Fibroblast of lung (primary cell): ENCODE results near the gene KRTAP5-6. TPM values are rescaled to one million over a fixed set of nuclear protein-coding genes. Genes with fewer than 3 reads are reported as not detected.

Experiments used
- DNase-seq, 2 donors: peaks; one replicate each; pipeline versions ENCODE4 v3.0.0 to v3.0.0-alpha.2; 2010; ENCODE audit warnings: low read depth in 2 of 2
- H2AFZ ChIP-seq: 2 replicates; pipeline ENCODE4 v1.5.1; 2012; ENCODE audit warnings: low read length, control low read depth, inconsistent platforms
- H3K27ac ChIP-seq: 2 replicates; pipeline ENCODE4 v1.5.1; 2011; ENCODE audit warnings: low read length, control low read depth; ENCODE audit not compliant: insufficient read depth
- H3K27me3 ChIP-seq: 2 replicates; pipeline ENCODE4 v1.5.1; 2011; ENCODE audit warnings: mild to moderate bottlenecking, low read length; ENCODE audit not compliant: control insufficient read depth, insufficient read depth
- H3K36me3 ChIP-seq: 2 replicates; pipeline ENCODE4 v1.5.1; 2011; ENCODE audit warnings: low read length; ENCODE audit not compliant: control insufficient read depth, insufficient read depth
- H3K4me1 ChIP-seq: 2 replicates; pipeline ENCODE4 v1.5.1; 2011; ENCODE audit warnings: low read length; ENCODE audit not compliant: control insufficient read depth, insufficient read depth; ENCODE audit errors: extremely low read depth
- H3K4me2 ChIP-seq: 2 replicates; pipeline ENCODE4 v1.5.1; 2011; ENCODE audit warnings: low read length, control low read depth; ENCODE audit not compliant: insufficient read depth; ENCODE audit errors: extremely low read depth
- H3K4me3 ChIP-seq, 4 experiments: fragments of 200-600 bp in 1 of 4; sonication (generic) in 1 of 4; replicated peaks in 1 of 4; 2 replicates each; pipeline ENCODE4 v1.5.1; 2011 to 2016; ENCODE audit warnings: low read length in 4 of 4, low read depth in 3 of 4, mild to moderate bottlenecking in 3 of 4, control low read depth in 2 of 4, inconsistent platforms in 1 of 4, mixed read lengths in 1 of 4; ENCODE audit not compliant: insufficient read depth in 1 of 4; ENCODE audit errors: control extremely low read depth in 1 of 4
- H3K79me2 ChIP-seq: 2 replicates; pipeline ENCODE4 v1.5.1; 2012; ENCODE audit warnings: mild to moderate bottlenecking, low read length, inconsistent platforms; ENCODE audit not compliant: control insufficient read depth, insufficient read depth
- H3K9ac ChIP-seq: 2 replicates; pipeline ENCODE4 v1.5.1; 2011; ENCODE audit warnings: mild to moderate bottlenecking, low read length, control low read depth; ENCODE audit not compliant: insufficient read depth
- H3K9me3 ChIP-seq: 2 replicates; pipeline ENCODE4 v1.5.1; 2012; ENCODE audit warnings: low read depth, low read length; ENCODE audit not compliant: control insufficient read depth, insufficient read depth
- H4K20me1 ChIP-seq: 2 replicates; pipeline ENCODE4 v1.5.1; 2011; ENCODE audit warnings: low read length; ENCODE audit not compliant: control insufficient read depth, insufficient read depth; ENCODE audit errors: extremely low read depth
- EZH2 ChIP-seq: IDR thresholded peaks from 2 replicates; pipeline ENCODE4 v1.5.1; 2012; ENCODE audit warnings: low read length, control low read depth, mild to moderate bottlenecking; ENCODE audit errors: missing control alignments
- polyA plus RNA-seq, 2 donors: library from polyadenylated mRNA; depleted of rRNA in 1 of 2; stranded (reverse) in 1 of 2; unstranded in 1 of 2; fragments of >200 nt; gene quantifications; 2 replicates each; pipeline ENCODE4 v1.2.1, GENCODE V29; 2011 to 2012; ENCODE audit warnings: missing spikeins in 1 of 2
- total RNA-seq: library from RNA; depleted of rRNA; stranded (reverse); fragments of >200 nt; gene quantifications from 2 replicates; pipeline ENCODE4 v1.2.1, GENCODE V29; 2014
- TF ChIP-seq, protein P1 (sequence below), 2 donors: IDR thresholded peaks in 1 of 2; conservative IDR thresholded peaks in 1 of 2; 1 replicate in 1 of 2; 2 replicates in 1 of 2; pipeline ENCODE4 v1.5.1; 2011 to 2012; ENCODE audit warnings: low read length in 2 of 2, control low read depth in 1 of 2, inconsistent platforms in 1 of 2, low read depth in 1 of 2, mild to moderate bottlenecking in 1 of 2

KRTAP5-6 gene
- total and polyA plus RNA-seq, 2 donors (not counting 1 experiment from before 2014, with no cell fraction given), result not detected

GRCh38 chr11:1702506-1702905 is 5.5 kb downstream of the KRTAP5-6 start:
- no peak for DNase-seq
- H3K27ac ChIP-seq, result no peak overlapping the region
- H3K9ac ChIP-seq, result no peak overlapping the region
- H3K4me1 ChIP-seq, result no peaks in the 10 kb centered on the region
- TF ChIP-seq EZH2, result no peak
- TF ChIP-seq, protein P1, sequence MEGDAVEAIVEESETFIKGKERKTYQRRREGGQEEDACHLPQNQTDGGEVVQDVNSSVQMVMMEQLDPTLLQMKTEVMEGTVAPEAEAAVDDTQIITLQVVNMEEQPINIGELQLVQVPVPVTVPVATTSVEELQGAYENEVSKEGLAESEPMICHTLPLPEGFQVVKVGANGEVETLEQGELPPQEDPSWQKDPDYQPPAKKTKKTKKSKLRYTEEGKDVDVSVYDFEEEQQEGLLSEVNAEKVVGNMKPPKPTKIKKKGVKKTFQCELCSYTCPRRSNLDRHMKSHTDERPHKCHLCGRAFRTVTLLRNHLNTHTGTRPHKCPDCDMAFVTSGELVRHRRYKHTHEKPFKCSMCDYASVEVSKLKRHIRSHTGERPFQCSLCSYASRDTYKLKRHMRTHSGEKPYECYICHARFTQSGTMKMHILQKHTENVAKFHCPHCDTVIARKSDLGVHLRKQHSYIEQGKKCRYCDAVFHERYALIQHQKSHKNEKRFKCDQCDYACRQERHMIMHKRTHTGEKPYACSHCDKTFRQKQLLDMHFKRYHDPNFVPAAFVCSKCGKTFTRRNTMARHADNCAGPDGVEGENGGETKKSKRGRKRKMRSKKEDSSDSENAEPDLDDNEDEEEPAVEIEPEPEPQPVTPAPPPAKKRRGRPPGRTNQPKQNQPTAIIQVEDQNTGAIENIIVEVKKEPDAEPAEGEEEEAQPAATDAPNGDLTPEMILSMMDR (conservative IDR thresholded peaks at IDR 0.05 in 1 of 2, IDR thresholded peaks at IDR 0.05 in 1 of 2; ENCODE audit: low read depth in 1 of 2, low read length in 2 of 2), result no peak
- H3K27me3 ChIP-seq, result peaks cover 6% of the 10 kb centered on the region
- no peak overlapping the region for H2AFZ ChIP-seq
- H3K9me3 ChIP-seq, result no peaks in the 10 kb centered on the region
- no peaks in the 10 kb centered on the region for H3K36me3 ChIP-seq
- no peak overlapping the region for H3K4me3 ChIP-seq
- no peaks in the 10 kb centered on the region for H3K79me2 ChIP-seq
- H4K20me1 ChIP-seq, result no peaks in the 10 kb centered on the region
- no peak overlapping the region for H3K4me2 ChIP-seq

GRCh38 chr11:1703146-1703545 is 6.2 kb downstream of the KRTAP5-6 start:
- no peak for DNase-seq
- Histone ChIP-seq H3K9me3 (no peaks in the 10 kb centered on the region), H2AFZ (no peak overlapping the region), H3K79me2 (no peaks in the 10 kb centered on the region), H3K36me3 (no peaks in the 10 kb centered on the region), H3K4me2 (no peak overlapping the region), H3K4me3 (no peak overlapping the region), H3K4me1 (no peaks in the 10 kb centered on the region), H4K20me1 (no peaks in the 10 kb centered on the region), H3K27ac (no peak overlapping the region), H3K9ac (no peak overlapping the region), H3K27me3 (peaks cover 8% of the 10 kb centered on the region)
- TF ChIP-seq, protein P1 (conservative IDR thresholded peaks at IDR 0.05 in 1 of 2, IDR thresholded peaks at IDR 0.05 in 1 of 2; ENCODE audit: low read depth in 1 of 2, low read length in 2 of 2), result no peak
- TF ChIP-seq EZH2, result no peak

DNA sequence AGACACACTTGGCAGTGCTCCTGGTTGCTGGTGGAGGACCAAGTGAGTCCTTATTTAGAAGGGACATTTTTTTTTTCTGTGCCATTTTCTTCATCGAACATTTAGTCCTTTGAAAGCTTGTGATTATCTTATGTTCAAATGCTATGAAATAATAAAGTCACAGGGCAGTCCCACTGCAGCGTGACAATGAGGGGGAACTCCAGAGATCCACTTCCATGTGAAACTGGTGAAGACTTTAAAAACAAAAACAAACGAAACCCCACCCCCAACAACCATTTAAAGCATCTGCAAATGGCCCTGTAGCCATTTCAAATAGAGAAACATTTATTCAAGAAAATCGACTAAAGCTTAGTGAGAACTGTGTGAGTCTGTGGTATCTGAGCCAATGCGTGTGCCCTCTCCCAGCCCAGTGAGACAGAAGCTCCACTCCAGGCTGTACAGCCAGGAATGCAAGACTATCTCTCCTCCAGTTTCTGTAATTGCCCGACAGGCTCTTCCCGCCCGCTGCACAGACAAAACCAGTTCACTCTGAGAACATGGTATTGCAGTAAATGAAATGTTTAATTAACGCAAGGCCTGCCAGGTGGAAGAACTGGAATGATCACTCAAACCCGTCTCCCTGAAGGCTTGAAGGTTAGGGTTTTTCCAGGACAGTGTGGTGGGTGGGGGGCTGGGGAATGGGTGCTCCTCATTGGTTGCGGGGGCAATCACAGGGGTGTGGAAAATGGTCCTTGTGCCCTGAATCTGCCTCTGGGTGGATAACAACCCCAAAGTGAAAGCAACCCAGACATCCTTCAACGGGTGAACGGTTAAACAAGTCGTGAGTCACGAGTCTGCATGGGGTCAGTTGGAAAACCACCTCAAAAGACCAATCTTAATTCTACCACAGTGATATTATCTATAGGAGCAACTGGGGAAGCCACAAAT is 8.4 kb downstream of the KRTAP5-6 start:
- Histone ChIP-seq H3K27ac (no peak overlapping the region), H2AFZ (no peak overlapping the region), H3K4me1 (no peaks in the 10 kb centered on the region), H3K4me3 (no peak overlapping the region), H3K36me3 (no peaks in the 10 kb centered on the region), H3K4me2 (no peak overlapping the region), H3K79me2 (no peaks in the 10 kb centered on the region), H3K9me3 (no peaks in the 10 kb centered on the region), H3K27me3 (peaks cover 8% of the 10 kb centered on the region), H4K20me1 (no peaks in the 10 kb centered on the region), H3K9ac (no peak overlapping the region)
- peak in 1 of 2 donors; percentile 41 for DNase-seq
- no peak for TF ChIP-seq EZH2
- TF ChIP-seq, protein P1 (conservative IDR thresholded peaks at IDR 0.05 in 1 of 2, IDR thresholded peaks at IDR 0.05 in 1 of 2; ENCODE audit: low read depth in 1 of 2, low read length in 2 of 2), result no peak
